LNCaP clone FGC (cell line): ENCODE data around the gene RHOBTB1.

Experiments
- DNase-seq: peaks from one replicate; pipeline ENCODE4 v3.0.0-alpha.2; 2011; ENCODE audit warnings: low read depth
- H3K4me3 ChIP-seq: 2 replicates; pipeline ENCODE4 v1.5.1; 2011; ENCODE audit warnings: mild to moderate bottlenecking, low read depth, low read length, control low read depth
- CTCF ChIP-seq: IDR thresholded peaks from 2 replicates; pipeline ENCODE4 v1.5.1; 2012; ENCODE audit warnings: mild to moderate bottlenecking; ENCODE audit not compliant: control insufficient read depth, insufficient read depth; ENCODE audit errors: extremely low read depth

RHOBTB1 gene, protein sequence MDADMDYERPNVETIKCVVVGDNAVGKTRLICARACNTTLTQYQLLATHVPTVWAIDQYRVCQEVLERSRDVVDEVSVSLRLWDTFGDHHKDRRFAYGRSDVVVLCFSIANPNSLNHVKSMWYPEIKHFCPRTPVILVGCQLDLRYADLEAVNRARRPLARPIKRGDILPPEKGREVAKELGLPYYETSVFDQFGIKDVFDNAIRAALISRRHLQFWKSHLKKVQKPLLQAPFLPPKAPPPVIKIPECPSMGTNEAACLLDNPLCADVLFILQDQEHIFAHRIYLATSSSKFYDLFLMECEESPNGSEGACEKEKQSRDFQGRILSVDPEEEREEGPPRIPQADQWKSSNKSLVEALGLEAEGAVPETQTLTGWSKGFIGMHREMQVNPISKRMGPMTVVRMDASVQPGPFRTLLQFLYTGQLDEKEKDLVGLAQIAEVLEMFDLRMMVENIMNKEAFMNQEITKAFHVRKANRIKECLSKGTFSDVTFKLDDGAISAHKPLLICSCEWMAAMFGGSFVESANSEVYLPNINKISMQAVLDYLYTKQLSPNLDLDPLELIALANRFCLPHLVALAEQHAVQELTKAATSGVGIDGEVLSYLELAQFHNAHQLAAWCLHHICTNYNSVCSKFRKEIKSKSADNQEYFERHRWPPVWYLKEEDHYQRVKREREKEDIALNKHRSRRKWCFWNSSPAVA

DNA sequence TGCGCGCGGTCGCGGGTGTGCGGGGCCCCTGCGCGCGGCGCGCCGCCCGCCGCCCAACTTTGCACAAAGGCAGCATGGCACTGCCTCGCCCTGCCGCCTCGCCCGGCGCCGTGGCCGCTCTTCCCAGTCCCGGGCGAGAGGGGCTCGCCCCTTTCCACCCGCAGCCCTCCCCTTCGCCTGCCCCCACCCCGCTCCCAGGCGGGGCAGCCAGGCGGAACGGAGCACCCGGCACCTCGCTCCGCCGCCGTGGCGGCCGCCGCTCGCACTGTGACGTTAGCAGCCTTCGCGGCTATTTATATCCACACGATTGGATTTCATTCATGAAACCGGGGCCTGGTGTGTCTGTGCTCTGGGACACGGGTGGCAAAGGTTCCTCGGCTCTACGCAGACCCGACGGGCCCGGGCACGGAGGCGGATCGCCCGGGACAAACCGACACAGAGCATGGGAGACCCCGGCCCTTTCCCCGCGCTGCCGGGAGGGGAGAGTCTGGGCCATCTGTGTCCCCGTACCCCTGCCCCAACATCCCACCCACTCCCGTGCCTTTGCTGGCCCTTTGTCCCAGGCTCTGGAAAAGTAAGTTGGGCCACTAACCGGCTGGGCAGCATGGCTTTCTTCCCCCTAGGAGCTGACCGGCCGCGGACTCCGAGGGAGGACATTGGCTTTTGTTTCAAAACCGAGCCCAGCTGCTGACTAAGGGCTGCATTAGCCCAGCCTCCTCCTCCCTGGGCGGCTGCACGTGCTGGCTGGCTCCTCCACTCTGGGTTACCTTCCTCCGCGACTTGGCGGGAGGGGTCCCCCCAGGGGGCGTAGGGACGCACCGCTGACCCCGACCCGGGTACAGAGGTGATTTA is at the start of gene RHOBTB1:
RHOBTB1 (minus strand) TSS at position 128 of the 852 bp plus-strand sequence. CDS start 32,643 bp downstream, outside the sequence.
- no peak for TF ChIP-seq CTCF
- H3K4me3 ChIP-seq, result peak within 1 kb of the TSS; percentile 54
- no peak for DNase-seq

GRCh38 chr10:60992636-60993035 is 48.7 kb upstream of the RHOBTB1 start:
- no peak for TF ChIP-seq CTCF
- H3K4me3 ChIP-seq, result no peak overlapping the region
- no peak for DNase-seq

GRCh38 chr10:60990663-60991062 is 46.7 kb upstream of the RHOBTB1 start:
- TF ChIP-seq CTCF, result no peak
- H3K4me3 ChIP-seq, result no peak overlapping the region

GRCh38 chr10:60989400-60989876 is 45.5 kb upstream of the RHOBTB1 start:
- no peak overlapping the region for H3K4me3 ChIP-seq
- no peak for TF ChIP-seq CTCF
- DNase-seq, result no peak

More at GRCh38 chr10:60990663-60991062, 46.7 kb upstream of the RHOBTB1 start:
- DNase-seq, result no peak

- TF ChIP-seq CTCF, result no peak
- no peak for DNase-seq
- H3K4me3 ChIP-seq, result no peak overlapping the region
Observed at GRCh38 chr10:60986791-60987190, 42.8 kb upstream of the RHOBTB1 start.

DNA sequence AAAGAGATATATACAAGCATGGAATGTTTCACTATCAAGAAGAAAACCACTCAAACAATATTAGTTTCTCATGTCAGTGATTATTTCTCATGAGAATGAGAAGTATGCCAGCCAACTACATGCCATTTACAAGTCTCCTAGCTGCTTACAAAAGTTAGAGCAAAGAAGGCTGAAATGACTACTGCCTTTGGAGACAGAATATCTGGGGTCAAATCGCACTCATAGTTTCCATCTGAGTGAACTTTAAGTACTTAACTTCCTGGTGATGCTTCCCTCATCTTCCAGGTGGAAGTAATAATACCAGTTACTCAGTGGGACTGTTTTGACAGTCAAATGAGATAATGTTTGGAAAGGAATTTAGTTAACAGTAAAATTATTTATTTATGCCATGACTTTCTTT is 42.0 kb upstream of the RHOBTB1 start:
- DNase-seq, result no peak
- H3K4me3 ChIP-seq, result no peak overlapping the region
- no peak for TF ChIP-seq CTCF
